GM19397 (cell line): ENCODE measurements around the gene SP5.
"Not testable (repeated sequence)": the region's sequence is repeated elsewhere in the genome, so short reads cannot be mapped to it uniquely, and the experiment has no call there.

Source experiments
- ATAC-seq: cut with Tn5 transposase; IDR thresholded peaks from one replicate; pipeline ENCODE4 v1.9.1; 2021; ENCODE audit warnings: mild to moderate bottlenecking, moderate library complexity; ENCODE audit not compliant: unreplicated experiment

The SP5 gene

DNA sequence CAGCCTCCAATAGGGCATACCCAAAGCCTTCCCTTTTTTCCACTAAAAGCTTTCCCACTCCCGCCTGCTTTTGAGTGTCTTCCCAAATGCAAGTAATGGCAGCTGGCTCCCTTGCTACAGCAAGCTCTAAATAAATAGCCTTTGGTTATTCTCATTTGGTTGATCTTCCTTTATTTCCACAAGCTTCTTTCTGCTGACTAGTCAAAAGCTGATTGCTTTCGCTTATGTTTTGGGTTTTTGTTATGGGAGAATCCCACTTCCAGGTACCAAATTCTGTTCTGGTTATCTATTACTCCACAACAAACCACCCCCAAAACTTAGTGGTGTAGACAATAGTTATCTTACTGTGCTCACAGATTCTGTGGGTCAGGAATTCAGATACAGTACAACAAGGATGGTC lies 22.3 kb downstream of the SP5 start:
- no peak for ATAC-seq

DNA sequence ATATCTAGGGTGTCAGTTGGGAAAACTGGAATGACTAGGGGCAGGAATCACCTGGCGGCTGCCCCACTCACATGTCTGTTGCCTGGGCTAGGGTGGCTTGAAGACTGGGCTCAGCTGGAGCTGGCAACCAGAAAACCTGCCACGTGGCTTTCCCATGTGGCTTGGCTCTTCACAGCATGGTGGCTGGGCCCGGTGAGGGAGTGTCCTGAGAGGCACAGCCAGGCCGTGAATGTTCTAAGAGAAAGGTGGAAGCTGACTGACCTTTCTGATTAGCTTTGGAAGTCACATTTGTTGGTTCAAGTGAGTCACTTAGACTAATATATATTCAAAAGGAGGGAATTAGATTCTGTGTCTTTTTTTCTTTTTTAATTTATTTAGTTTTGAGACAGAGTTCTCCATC lies 22.7 kb downstream of the SP5 start:
- no peak for ATAC-seq

DNA sequence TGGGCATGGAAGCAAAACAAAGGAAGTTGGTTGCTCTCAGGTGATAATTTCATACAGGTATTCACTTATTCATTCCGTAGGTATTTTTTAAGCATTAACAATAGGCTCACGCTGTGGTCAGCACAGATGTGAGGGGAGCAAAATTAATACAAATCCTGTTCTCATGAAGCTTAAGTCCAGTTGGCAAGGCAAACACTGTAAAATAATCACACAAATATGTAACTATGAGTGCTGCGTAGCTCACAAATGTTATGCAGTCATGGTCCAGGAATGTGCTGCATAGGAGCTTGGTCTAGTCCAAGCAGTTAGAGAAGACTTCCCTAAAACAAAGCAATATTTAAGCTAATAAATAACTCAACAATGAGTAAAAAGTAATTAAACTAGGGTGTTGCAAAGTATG lies 23.9 kb downstream of the SP5 start:
- ATAC-seq = no peak

DNA sequence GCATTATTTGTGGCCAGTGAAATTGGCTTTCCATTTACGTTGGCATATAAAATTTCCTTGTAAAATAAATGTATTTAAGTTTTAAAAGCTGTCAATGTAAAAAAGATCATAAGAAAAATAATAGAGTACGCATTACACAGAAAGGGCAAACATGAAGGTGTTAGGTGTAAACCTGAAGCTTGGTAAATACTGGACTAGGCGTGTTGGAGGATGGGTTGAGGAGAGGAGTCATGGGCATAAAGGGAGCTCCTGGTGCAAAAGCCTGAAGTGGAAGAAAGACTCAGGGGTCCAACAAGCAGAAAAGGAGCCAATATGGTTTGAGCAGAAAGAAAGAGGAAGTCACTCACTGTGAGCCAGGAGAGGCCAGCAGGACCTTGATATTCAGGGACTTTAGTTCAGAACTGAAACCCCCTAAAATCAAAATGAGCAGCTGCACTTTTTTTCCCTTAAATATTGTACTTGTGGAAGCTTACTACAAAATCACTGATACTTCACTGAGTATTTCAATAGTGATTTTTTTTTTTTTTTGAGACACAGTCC lies 24.4 kb downstream of the SP5 start:
- ATAC-seq = no peak

DNA sequence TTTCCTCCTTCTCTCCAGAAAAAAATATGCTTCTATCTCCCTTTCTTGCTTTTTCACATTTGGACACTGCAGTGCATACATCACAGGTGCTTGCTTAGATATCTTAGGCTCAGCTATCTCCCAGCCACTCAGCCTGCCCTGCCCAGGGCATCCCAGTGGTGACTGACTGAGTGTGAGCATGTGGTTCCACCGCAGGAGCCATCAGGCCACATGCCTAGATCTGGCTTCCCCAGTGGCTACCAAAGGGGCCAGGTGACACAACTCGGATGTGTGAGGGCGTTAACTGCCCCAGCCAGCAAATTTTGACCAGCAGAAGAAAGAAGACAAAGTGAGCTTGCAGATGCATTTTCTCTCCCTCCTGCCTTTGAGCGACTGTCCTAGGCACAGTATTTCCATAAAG lies 25.5 kb downstream of the SP5 start:
- no peak for ATAC-seq

DNA sequence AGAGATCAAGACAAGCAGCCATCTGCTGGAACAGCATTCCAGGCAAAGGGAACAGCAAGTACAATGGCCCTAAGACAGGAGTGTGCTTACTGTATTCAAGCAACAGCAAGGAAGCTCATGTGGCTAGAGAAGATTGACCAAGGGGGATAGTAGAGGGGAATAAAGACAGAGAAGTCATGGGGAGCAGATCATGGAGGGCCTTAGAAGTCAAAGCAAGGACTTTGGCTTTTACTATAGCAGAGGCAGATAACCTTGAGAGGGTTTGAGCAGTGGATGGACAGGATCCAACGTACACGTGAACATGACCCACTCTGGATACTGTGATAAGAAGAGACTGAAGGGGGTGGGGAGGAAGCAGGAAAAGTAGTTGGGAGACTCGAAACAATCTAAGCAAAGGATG lies 26.9 kb downstream of the SP5 start:
- no peak for ATAC-seq

DNA sequence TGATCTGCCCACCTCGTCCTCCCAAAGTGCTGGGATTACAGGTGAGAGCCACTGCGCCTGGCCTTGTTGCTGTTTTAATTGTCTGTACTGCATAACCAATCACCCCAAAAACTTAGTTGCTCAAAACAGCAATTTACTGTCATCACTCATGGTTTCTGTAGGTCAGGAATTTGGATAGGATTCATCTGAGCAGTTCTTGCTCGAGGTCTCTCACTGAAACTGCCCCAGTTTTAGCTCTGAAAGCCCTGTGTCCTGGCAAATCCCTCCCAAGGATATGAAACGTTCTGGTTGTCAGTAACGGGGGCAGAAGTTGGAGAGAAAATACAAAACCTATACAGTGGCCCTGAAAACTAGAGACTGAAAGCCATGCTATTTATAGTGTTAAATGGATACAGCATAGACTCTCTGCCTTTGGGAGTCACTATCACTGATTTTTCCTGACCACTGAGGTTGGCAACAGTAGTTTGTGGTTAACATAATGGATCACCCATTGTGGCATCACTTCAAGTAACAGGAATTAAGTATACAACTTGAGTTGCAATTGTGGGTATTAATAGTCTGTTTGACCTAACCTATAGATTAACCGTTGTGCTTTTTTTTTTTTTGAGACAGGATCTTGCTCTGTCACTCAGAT lies 27.9 kb downstream of the SP5 start:
- ATAC-seq = no peak

DNA sequence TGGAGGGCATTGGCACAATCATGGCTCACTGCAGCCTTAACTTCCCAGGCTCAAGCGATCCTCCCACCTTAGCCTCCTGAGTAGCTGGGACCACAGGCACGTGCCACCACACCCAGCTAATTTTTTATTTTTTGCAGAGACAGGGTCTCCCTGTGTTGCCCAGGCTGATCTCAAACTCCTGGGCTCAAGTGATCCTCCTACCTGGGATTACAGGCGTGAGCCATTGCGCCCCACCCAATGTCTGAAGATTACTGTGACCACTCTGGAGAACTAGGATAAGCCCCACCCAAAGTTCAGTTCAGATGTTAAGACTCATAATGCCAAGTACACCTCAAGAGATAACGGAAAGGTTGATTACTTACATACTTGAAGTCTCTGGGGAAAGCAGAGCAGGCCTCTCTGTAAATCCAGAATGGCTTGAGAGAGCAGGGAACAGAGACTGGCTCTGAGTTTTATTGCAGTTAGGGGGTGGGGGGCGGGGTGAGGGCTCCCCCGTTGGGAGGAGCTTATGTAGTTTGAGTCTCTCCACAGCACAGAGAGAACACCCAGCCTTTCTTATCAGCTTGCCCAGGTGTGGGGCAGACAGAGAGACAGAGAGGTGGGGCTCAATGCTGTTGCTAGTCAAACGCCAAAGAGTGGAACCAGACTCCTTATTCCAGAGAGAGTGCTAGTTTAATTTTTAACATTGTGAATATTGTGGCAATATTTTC lies 28.5 kb downstream of the SP5 start:
- ATAC-seq = no peak

DNA sequence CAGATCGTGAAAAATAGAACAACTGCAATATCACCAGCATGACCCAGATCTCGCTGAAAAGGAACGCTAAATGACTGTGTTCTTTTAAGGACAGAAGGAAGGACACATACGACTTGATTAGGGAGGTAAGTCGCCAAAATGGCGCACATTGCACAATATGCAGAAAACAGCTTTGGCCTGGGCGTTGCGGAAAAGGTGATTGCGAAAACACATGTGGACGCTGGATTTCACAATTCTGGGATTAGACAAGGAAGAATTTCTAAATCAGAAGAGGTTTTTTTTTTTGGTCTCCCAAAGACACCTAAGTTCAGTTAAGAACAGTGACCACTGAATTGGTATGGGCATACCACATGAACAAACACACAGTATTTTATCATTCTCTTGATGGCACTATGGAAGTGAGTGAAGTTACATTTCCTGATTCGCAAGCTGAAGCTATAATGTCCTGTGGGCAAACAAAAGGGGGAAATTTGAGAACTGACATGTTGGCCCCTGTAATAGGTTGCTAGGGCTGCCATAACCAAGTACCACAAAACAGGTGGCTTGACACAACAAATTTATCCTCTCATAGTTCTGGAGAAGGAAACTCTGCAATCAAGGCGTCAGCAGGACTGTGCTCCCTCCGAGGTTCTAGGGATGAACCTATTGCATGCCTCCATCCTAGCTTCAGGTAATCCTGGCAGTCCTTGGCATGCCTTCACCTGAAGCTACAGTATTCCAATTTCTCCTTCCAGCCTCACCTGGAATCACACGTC lies 29.3 kb downstream of the SP5 start:
- ATAC-seq = no peak

DNA sequence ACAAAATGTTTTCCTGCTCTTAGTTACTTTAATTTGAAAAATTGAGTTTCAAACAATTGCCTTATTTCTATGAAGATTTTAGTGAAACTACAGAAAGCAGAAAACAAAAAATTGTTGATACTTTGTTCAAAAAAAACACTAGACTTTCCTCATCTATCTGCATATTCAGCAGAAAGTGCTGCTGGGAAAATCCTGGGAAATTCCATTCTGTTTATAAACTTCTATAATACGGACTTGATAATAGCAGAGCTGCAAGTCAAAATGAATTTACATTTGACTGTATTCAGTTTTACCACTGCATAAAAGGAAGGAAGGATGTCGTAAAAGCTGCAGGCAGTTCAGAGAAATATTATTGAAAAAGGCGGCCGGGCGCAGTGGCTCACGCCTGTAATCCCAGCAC lies 30.2 kb downstream of the SP5 start:
- ATAC-seq = no peak

DNA sequence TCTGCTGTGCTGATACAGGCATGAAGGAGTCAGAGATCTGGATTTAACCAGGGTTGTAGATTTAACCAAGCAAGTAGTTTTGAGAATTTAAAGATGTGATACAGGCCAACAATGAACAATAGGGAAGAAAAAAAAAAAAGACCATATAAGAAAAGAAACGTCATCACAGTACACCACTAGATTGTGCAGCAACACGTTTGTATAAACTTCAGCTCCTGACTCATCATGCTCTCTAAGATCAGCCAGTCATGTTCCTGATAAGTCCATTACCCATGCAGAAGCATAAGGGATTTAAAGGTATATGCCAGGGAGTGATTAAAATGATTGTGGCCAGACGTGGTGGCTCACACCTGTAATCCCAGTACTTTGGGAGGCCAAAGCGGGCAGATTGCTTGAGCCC lies 32.8 kb downstream of the SP5 start:
- no peak for ATAC-seq

DNA sequence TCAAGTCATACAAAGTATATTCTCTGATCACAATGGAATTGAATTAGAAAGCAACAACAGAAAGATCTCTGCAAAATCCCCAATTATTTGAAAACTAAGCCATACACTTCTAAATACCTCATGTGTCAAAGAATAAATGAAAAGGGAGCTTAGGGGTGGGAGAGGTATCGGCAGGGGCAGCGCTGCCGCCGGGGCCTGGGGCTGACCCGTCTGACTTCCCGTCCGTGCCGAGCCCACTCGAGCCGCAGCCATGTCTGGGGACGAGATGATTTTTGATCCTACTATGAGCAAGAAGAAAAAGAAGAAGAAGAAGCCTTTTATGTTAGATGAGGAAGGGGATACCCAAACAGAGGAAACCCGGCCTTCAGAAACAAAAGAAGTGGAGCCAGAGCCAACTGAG lies 36.4 kb downstream of the SP5 start:
- not testable (repeated sequence) for ATAC-seq

DNA sequence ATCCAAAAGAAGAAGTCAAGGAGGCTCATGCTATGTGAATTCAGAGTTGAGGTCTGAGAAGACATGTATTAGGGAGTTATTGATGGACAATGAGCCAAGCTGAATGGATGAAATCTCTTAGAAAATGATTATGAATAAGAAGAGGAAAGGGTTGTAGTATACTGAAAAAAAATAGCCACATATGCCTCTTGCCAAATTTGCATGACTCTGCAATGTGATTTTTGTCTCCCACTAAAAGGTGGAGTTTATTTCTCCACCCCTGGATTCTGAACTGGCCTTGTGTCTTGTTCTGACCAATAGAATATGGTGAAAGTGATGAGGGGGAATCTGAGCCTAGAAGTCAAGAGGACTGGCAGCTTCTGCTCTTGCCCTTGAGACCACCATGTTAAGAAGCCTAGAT lies 46.4 kb downstream of the SP5 start:
- ATAC-seq = no peak

DNA sequence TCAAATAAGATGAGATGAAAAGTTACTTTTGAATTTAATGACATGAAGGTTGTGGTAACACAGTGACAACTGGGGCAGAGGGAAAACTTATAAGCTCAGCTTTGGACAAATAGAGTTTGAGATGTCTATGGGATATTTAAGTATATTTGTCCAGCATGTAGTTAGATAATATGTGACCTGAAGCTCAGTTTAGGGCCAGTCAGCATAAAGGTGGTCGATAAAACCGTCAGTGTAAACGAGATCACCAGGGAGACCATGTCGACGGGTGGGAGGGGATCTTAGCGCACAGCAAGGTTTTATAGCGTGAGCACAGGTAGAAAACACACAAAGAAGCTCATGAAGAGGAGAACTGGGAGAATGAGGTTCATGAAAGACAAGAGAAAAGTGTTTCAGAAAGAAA lies 47.6 kb downstream of the SP5 start:
- no peak for ATAC-seq

DNA sequence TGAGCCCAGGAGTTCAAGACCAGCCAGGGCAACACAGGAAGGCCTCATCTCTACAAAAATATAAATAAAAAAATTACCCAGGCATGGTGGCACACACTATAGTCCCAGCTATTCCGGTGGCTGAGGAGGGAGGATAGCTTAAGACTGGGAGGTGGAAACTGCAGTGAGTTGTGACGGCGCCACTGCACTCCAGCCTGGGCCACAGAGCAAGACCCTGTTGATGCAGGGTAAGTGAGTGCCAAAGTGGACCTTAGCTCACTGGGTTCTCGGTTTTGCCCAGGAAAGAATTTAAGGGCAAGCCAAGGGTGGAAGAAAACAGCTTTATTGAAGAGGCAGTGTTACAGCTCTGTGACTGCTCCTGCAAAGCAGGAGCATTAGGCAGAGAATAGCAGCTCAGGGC lies 48.1 kb downstream of the SP5 start:
- ATAC-seq = no peak

DNA sequence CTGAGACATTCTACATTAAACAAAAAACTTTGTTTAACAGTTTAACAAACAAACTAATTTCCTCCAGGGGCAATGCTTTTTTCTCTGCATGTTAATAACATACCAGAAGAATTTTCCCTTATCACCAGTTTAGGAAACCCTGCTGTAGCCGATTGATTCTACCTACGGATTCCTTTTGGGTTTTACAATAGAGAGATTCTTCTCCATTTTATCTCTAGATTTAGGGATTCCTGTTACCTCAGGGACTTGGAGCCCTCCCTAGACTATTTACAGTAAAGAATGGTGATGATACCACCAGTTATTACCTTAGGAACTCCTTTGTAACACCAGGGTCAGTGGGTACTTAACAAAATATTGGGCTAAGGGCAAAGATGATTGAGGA lies 49.7 kb downstream of the SP5 start:
- no peak for ATAC-seq

DNA sequence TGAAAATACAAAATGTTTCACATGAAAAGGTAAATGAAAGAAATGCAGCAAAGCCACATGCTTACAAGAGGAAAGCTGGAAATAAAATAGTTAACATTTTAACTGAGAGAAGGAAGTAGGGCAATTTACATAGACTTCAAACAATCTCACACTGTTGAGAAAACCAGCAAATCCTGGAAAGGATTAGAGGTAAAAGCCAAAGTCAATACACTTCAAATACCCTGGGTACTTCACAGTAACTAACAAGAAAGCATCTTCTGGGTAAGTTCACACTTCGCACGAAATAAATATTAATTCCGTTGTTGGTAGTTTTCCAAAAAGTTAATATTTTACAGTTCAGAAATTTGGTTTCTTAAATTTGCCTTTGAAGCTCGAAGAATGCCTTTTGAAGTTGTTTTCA lies 51.6 kb downstream of the SP5 start:
- ATAC-seq = no peak
